ENCODE data around the gene SLC25A29. TPM values are rescaled to one million over a fixed set of nuclear protein-coding genes. Genes with fewer than 3 reads are reported as not detected.
"Not testable (repeated sequence)": the region's sequence is repeated elsewhere in the genome, so short reads cannot be mapped to it uniquely, and the experiment has no call there.

Gene SLC25A29
- total RNA-seq, 1 donor, result 8.6 TPM

DNA sequence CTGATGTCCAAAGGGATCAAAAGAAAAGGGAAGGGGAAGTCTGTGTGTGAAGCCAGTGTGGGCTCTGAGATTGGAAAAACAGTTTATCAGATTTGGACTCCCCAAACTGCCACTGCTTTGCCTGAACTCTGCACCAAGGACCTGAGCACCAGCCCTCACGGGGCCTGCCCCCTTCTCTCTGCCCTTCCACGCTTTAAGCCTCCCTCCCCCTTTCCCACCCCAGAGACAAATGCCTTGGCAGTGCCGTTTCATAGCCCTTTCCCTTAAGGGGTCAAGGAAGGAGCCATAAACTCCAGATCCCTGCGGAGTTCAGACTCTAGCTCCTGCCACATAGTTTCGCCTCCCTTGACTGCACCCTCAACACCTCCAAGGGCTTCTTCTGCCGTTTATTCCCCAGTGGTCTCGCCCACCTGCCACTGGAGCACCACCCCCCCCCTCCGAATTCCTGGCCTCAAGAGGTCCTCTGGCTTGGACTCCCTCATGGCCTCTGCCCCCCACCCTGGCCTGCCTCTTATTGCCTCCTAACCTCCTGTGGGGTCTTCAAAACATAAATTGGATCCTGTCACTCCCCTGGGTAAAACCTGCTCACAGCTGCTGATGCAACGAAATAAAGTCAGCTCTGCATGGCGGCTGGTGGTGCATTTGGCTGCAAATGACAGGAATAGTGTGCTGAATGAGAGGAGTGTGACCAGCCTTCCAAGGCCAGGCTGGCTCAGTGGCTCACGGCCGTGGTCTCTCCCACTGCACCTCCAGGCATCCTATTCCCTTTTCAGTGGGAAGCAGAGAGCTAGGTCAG is 18.8 kb downstream of the SLC25A29 start:
- TF ChIP-seq, protein P1, sequence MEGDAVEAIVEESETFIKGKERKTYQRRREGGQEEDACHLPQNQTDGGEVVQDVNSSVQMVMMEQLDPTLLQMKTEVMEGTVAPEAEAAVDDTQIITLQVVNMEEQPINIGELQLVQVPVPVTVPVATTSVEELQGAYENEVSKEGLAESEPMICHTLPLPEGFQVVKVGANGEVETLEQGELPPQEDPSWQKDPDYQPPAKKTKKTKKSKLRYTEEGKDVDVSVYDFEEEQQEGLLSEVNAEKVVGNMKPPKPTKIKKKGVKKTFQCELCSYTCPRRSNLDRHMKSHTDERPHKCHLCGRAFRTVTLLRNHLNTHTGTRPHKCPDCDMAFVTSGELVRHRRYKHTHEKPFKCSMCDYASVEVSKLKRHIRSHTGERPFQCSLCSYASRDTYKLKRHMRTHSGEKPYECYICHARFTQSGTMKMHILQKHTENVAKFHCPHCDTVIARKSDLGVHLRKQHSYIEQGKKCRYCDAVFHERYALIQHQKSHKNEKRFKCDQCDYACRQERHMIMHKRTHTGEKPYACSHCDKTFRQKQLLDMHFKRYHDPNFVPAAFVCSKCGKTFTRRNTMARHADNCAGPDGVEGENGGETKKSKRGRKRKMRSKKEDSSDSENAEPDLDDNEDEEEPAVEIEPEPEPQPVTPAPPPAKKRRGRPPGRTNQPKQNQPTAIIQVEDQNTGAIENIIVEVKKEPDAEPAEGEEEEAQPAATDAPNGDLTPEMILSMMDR (IDR thresholded peaks at IDR 0.05; ENCODE audit: insufficient read depth, low read depth, low read length), result no peak
- DNase-seq (ENCODE audit: low read depth), result no peak
- H3K4me3 ChIP-seq (ENCODE audit: low read depth, low read length), result no peak overlapping the region

GRCh38 chr14:100286484-100287191 is 19.6 kb downstream of the SLC25A29 start:
- no peak overlapping the region for H3K4me3 ChIP-seq (ENCODE audit: low read depth, low read length)
- TF ChIP-seq, protein P1 (IDR thresholded peaks at IDR 0.05; ENCODE audit: insufficient read depth, low read depth, low read length), result no peak
- DNase-seq (ENCODE audit: low read depth), result no peak

GRCh38 chr14:100285913-100286400 is 20.3 kb downstream of the SLC25A29 start:
- H3K4me3 ChIP-seq (ENCODE audit: low read depth, low read length), result peak overlapping the region; percentile 70
- TF ChIP-seq, protein P1 (IDR thresholded peaks at IDR 0.05; ENCODE audit: insufficient read depth, low read depth, low read length), result no peak
- no peak for DNase-seq (ENCODE audit: low read depth)

DNA sequence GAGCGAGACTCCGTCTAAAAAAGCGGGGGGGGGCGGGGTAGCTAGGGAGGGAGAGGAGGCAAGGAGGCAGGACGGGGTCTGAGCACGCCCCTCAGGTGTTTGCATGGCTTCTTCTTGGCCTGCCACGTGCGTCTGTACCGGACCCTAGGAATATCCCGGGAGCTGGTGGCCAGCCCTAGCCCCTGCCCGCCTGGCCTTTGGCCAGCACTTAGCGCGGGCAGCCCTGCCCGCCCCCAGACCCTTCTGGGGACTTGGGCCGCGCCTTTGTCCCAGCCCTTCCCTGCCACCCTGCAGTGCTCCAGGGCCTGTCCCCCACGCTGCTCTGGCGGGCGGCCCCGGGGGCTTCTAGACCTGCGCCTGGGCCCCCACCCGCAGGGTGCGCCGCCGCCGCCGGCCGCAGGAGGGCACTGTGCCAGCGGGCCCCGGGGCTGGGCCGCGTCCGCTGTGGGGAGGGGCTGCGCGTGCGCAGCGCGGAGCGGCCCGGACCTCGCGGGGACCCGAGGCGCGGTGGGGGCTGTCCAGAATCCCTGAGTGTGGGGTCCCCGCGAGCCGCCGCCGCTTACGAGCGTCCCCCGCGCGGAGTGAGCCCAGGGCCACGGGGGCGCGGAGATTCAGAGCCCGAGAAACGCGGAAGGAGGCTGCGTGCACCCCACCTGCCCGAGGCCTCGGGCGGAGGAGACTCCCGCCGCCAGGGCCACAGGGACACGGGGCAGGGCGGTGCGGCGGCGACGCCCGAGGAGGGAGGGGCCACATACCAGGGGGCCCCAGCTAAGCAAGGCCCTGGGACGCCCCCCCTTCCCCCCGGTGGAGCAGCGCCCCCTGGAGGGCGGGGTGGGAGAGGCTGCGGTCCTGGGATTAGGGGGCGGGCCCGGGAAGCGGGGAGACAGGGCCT is 21.0 kb downstream of the SLC25A29 start:
- TF ChIP-seq, protein P1 (IDR thresholded peaks at IDR 0.05; ENCODE audit: insufficient read depth, low read depth, low read length), result peak; percentile 86
- DNase-seq (ENCODE audit: low read depth), result peak; percentile 53
- H3K4me3 ChIP-seq (ENCODE audit: low read depth, low read length), result peak overlapping the region; percentile 70

DNA sequence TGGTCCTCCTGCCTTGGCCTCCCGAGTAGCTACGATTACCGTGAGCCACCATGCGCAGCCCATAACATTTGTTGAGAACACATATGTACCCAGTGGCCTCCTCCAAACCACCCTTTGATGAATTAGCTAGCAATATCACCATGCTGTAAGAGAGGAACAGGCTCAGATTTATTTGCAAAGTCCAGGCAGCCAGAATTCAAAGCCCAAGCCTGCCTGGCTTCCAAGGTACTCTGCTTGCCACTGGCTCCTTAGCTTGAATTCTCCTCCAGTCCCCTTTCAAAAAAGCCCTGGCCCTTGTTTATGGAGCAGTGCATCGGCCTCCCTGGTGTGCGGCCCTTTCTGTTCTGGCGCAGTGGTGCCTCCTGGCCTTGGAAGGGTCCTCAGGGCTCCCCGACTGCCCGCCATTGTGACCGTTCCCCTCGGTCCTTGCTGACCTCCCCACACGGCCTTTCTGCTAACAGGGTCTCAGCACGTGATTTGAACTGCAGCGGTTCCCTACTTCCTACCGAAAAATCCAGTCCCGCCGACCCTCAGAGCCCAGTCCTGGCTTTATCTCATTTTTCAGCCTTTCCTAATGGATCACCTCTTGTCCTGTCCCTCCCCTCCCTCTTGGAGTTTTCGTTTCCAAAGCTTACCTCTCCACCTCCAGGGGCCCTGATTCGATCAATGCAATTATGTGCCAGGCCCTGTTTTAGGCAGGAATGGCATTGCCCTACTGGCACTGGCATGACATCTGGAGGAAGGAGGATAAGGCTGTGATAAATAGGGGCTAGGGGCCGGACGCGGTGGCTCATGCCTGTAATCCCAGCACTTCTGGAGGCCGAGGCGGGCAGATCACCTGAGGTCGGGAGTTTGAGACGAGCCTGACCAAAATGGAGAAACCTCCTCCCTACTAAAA is 22.0 kb downstream of the SLC25A29 start:
- TF ChIP-seq, protein P1 (IDR thresholded peaks at IDR 0.05; ENCODE audit: insufficient read depth, low read depth, low read length), result no peak
- no peak for DNase-seq (ENCODE audit: low read depth)
- H3K4me3 ChIP-seq (ENCODE audit: low read depth, low read length), result peak overlapping the region; percentile 68

GRCh38 chr14:100283436-100283835 is 22.8 kb downstream of the SLC25A29 start:
- not testable (repeated sequence) for H3K4me3 ChIP-seq (ENCODE audit: low read depth, low read length); DNase-seq (ENCODE audit: low read depth)

All from fibroblast of villous mesenchyme (primary cell).